WTC11 (cell line): Measurements from ENCODE around the gene NSMCE1. TPM values are rescaled to one million over a fixed set of nuclear protein-coding genes. Genes with fewer than 3 reads are reported as not detected.

Experiments used
- ATAC-seq: fragments of 200-7000 bp; cut with Tn5 transposase; 2 replicates; pipeline ENCODE4 v1.10.0; 2021; ENCODE audit warnings: mild to moderate bottlenecking, moderate library complexity
- CTCF ChIA-PET: fragments of 300-600 bp; sonication (Branson Sonifier 250); formaldehyde crosslinking; loops from one replicate; lab custom pipeline; 2021; ENCODE audit warnings: antibody characterized with exemption; lab: Charles Lee
- POLR2A ChIA-PET: fragments of 350-600 bp; sonication (Branson Sonifier 250); formaldehyde crosslinking; loops from one replicate; lab custom pipeline; 2021; ENCODE audit warnings: antibody characterized with exemption; lab: Charles Lee
- DNase-seq: peaks from one replicate; pipeline ENCODE4 v3.0.0; 2021; ENCODE audit warnings: low spot score
- H3K27ac Mint-ChIP-seq: 2 replicates; pipeline ENCODE4 v1.8.0; 2021; ENCODE audit warnings: mixed read lengths
- H3K27me3 Mint-ChIP-seq: 2 replicates; pipeline ENCODE4 v1.8.0; 2021; ENCODE audit warnings: low read depth, mild to moderate bottlenecking, moderate library complexity, mixed read lengths
- H3K36me3 Mint-ChIP-seq: 2 replicates; pipeline ENCODE4 v1.8.0; 2021; ENCODE audit warnings: mixed read lengths
- H3K4me1 Mint-ChIP-seq: 2 replicates; pipeline ENCODE4 v1.8.0; 2022; ENCODE audit warnings: mixed read lengths
- H3K4me3 Mint-ChIP-seq: 2 replicates; pipeline ENCODE4 v1.8.0; 2021; ENCODE audit warnings: mild to moderate bottlenecking, moderate library complexity, mixed read lengths
- H3K9me3 Mint-ChIP-seq: 2 replicates; pipeline ENCODE4 v1.8.0; 2021; ENCODE audit warnings: mixed read lengths
- ARID4B ChIP-seq: sonication (generic); formaldehyde crosslinking; IDR thresholded peaks from 2 replicates; pipeline ENCODE4 v1.8.0; 2023; ENCODE audit warnings: missing genetic modification reagents, mild to moderate bottlenecking, borderline replicate concordance
- CREM ChIP-seq: sonication (generic); formaldehyde crosslinking; IDR thresholded peaks from 2 replicates; pipeline ENCODE4 v1.8.1; 2022; ENCODE audit warnings: mild to moderate bottlenecking, missing genetic modification reagents, moderate library complexity
- E2F5 ChIP-seq: sonication (generic); formaldehyde crosslinking; IDR thresholded peaks from 2 replicates; pipeline ENCODE4 v1.8.1; 2022; ENCODE audit warnings: mild to moderate bottlenecking, moderate library complexity, missing genetic modification reagents
- ELF4 ChIP-seq: sonication (generic); formaldehyde crosslinking; IDR thresholded peaks from 2 replicates; pipeline ENCODE4 v1.8.1; 2022; ENCODE audit warnings: low read depth, mild to moderate bottlenecking, moderate library complexity, missing genetic modification reagents
- ESRRA ChIP-seq: sonication (generic); formaldehyde crosslinking; IDR thresholded peaks from 2 replicates; pipeline ENCODE4 v1.8.1; 2022; ENCODE audit warnings: mild to moderate bottlenecking, missing genetic modification reagents, borderline replicate concordance
- ETV6 ChIP-seq: sonication (generic); formaldehyde crosslinking; IDR thresholded peaks from 2 replicates; pipeline ENCODE4 v1.8.1; 2022; ENCODE audit warnings: mild to moderate bottlenecking, missing genetic modification reagents
- IRF1 ChIP-seq: sonication (generic); formaldehyde crosslinking; IDR thresholded peaks from 2 replicates; pipeline ENCODE4 v1.8.0; 2023; ENCODE audit warnings: missing genetic modification reagents
- JUN ChIP-seq: sonication (generic); formaldehyde crosslinking; IDR thresholded peaks from 2 replicates; pipeline ENCODE4 v1.8.0; 2023; ENCODE audit warnings: mild to moderate bottlenecking, missing genetic modification reagents
- KAT7 ChIP-seq: sonication (generic); formaldehyde crosslinking; IDR thresholded peaks from 2 replicates; pipeline ENCODE4 v1.8.1; 2023; ENCODE audit warnings: missing genetic modification reagents, mild to moderate bottlenecking, borderline replicate concordance
- NFATC4 ChIP-seq: fragments of 250-450 bp; sonication (Bioruptor Pico); IDR thresholded peaks from 2 replicates; pipeline ENCODE4 v1.9.0; 2021; ENCODE audit warnings: mild to moderate bottlenecking
- NFE2L1 ChIP-seq: sonication (generic); formaldehyde crosslinking; IDR thresholded peaks from 2 replicates; pipeline ENCODE4 v1.8.1; 2023; ENCODE audit warnings: missing genetic modification reagents
- OVOL2 ChIP-seq: fragments of 250-450 bp; sonication (Bioruptor Pico); IDR thresholded peaks from 2 replicates; pipeline ENCODE4 v1.9.0; 2021; ENCODE audit warnings: mild to moderate bottlenecking, borderline replicate concordance
- PRDM15 ChIP-seq: sonication (generic); formaldehyde crosslinking; IDR thresholded peaks from 2 replicates; pipeline ENCODE4 v1.8.0; 2022; ENCODE audit warnings: missing genetic modification reagents
- PRRX2 ChIP-seq: fragments of 250-450 bp; sonication (Bioruptor Pico); IDR thresholded peaks from 2 replicates; pipeline ENCODE4 v1.8.0; 2021; ENCODE audit warnings: mild to moderate bottlenecking
- RELA ChIP-seq: sonication (generic); formaldehyde crosslinking; IDR thresholded peaks from 2 replicates; pipeline ENCODE4 v1.8.1; 2022; ENCODE audit warnings: missing genetic modification reagents, mild to moderate bottlenecking, borderline replicate concordance
- TEAD1 ChIP-seq: sonication (generic); formaldehyde crosslinking; IDR thresholded peaks from 2 replicates; pipeline ENCODE4 v1.8.0; 2022; ENCODE audit warnings: mild to moderate bottlenecking, missing genetic modification reagents
- ZNF219 ChIP-seq: sonication (generic); formaldehyde crosslinking; IDR thresholded peaks from 2 replicates; pipeline ENCODE4 v1.8.0; 2023; ENCODE audit warnings: missing genetic modification reagents, mild to moderate bottlenecking, borderline replicate concordance
- total RNA-seq: library from RNA; stranded (reverse); gene quantifications from 3 replicates; pipeline ENCODE4 v1.2.3, GENCODE V29; 2021
- TF ChIP-seq, protein P1 (sequence below): sonication (generic); formaldehyde crosslinking; IDR thresholded peaks from 2 replicates; pipeline ENCODE4 v1.8.1; 2023; ENCODE audit warnings: mild to moderate bottlenecking, missing genetic modification reagents, borderline replicate concordance
- TF ChIP-seq, protein P2 (sequence below): fragments of 200-600 bp; IDR thresholded peaks from 2 replicates; pipeline ENCODE4 v1.8.0; 2022; ENCODE audit warnings: antibody characterized with exemption
- TF ChIP-seq, protein P3 (sequence below): sonication (generic); formaldehyde crosslinking; IDR thresholded peaks from 2 replicates; pipeline ENCODE4 v1.8.1; 2023; ENCODE audit warnings: mild to moderate bottlenecking, moderate library complexity, missing genetic modification reagents

Gene NSMCE1
- total RNA-seq, 1 experiment from 2014 or later: 29.4 TPM

DNA sequence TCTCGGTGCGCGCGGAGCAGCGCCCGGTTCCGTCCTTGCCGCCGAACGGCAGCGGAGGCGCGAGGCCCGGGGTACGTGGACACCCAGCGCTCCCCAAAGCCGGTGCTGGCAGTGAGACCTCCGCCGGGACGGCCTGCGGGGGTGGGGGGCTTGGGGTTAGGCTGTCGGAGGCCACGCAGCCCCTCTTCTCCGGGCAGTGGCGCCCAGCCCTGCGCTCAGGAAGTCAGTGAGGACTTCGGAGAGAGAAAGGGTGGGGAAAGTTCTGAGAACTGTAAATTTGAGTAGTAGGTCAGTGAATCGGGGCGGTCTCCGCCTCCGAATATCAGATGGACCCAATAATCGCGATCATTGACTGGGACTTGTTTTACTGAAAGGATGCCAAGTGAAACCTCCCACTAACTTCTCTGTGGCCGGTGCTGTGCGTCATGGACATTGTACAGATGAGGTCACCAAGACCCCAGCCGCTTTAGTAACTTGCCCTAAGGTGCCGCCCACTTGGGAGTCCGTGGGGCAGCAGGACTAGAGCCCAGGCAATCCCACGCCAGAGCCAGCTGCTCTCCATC, 45.7 kb upstream of the NSMCE1 start:
- CTCF ChIA-PET: no interaction called here
- Mint-ChIP-seq H3K36me3 (no peaks in the 10 kb centered on the region), H3K27me3 (peaks cover 3% of the 10 kb centered on the region; the same call in 1 of the 2 replicates), H3K4me3 (peak overlapping the region; percentile 81), H3K27ac (no peak overlapping the region), H3K4me1 (peaks cover 35% of the 10 kb centered on the region), H3K9me3 (no peaks in the 10 kb centered on the region)
- POLR2A ChIA-PET: no interaction called here
- DNase-seq (peak; percentile 34), ATAC-seq (peak; percentile 17)
- no peak; the same call in 1 of the 2 replicates for TF ChIP-seq CREM (CRISPR knock-in tag)
- no peak for TF ChIP-seq ZNF219
- TF ChIP-seq NFE2L1: no peak
- TF ChIP-seq JUN (CRISPR knock-in tag): no peak
- TF ChIP-seq OVOL2 (CRISPR knock-in tag): no peak
- TF ChIP-seq ELF4 (CRISPR knock-in tag): no peak
- no peak for TF ChIP-seq NFATC4
- TF ChIP-seq, protein P1, sequence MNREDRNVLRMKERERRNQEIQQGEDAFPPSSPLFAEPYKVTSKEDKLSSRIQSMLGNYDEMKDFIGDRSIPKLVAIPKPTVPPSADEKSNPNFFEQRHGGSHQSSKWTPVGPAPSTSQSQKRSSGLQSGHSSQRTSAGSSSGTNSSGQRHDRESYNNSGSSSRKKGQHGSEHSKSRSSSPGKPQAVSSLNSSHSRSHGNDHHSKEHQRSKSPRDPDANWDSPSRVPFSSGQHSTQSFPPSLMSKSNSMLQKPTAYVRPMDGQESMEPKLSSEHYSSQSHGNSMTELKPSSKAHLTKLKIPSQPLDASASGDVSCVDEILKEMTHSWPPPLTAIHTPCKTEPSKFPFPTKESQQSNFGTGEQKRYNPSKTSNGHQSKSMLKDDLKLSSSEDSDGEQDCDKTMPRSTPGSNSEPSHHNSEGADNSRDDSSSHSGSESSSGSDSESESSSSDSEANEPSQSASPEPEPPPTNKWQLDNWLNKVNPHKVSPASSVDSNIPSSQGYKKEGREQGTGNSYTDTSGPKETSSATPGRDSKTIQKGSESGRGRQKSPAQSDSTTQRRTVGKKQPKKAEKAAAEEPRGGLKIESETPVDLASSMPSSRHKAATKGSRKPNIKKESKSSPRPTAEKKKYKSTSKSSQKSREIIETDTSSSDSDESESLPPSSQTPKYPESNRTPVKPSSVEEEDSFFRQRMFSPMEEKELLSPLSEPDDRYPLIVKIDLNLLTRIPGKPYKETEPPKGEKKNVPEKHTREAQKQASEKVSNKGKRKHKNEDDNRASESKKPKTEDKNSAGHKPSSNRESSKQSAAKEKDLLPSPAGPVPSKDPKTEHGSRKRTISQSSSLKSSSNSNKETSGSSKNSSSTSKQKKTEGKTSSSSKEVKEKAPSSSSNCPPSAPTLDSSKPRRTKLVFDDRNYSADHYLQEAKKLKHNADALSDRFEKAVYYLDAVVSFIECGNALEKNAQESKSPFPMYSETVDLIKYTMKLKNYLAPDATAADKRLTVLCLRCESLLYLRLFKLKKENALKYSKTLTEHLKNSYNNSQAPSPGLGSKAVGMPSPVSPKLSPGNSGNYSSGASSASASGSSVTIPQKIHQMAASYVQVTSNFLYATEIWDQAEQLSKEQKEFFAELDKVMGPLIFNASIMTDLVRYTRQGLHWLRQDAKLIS (CRISPR knock-in tag): no peak
- TF ChIP-seq RELA: no peak
- TF ChIP-seq, protein P2, sequence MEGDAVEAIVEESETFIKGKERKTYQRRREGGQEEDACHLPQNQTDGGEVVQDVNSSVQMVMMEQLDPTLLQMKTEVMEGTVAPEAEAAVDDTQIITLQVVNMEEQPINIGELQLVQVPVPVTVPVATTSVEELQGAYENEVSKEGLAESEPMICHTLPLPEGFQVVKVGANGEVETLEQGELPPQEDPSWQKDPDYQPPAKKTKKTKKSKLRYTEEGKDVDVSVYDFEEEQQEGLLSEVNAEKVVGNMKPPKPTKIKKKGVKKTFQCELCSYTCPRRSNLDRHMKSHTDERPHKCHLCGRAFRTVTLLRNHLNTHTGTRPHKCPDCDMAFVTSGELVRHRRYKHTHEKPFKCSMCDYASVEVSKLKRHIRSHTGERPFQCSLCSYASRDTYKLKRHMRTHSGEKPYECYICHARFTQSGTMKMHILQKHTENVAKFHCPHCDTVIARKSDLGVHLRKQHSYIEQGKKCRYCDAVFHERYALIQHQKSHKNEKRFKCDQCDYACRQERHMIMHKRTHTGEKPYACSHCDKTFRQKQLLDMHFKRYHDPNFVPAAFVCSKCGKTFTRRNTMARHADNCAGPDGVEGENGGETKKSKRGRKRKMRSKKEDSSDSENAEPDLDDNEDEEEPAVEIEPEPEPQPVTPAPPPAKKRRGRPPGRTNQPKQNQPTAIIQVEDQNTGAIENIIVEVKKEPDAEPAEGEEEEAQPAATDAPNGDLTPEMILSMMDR: no peak
- no peak for TF ChIP-seq ETV6 (CRISPR knock-in tag)
- no peak for TF ChIP-seq E2F5
- TF ChIP-seq PRRX2 (CRISPR knock-in tag): no peak
- no peak for TF ChIP-seq PRDM15 (CRISPR knock-in tag)
- TF ChIP-seq, protein P3, sequence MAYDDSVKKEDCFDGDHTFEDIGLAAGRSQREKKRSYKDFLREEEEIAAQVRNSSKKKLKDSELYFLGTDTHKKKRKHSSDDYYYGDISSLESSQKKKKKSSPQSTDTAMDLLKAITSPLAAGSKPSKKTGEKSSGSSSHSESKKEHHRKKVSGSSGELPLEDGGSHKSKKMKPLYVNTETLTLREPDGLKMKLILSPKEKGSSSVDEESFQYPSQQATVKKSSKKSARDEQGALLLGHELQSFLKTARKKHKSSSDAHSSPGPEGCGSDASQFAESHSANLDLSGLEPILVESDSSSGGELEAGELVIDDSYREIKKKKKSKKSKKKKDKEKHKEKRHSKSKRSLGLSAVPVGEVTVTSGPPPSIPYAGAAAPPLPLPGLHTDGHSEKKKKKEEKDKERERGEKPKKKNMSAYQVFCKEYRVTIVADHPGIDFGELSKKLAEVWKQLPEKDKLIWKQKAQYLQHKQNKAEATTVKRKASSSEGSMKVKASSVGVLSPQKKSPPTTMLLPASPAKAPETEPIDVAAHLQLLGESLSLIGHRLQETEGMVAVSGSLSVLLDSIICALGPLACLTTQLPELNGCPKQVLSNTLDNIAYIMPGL (CRISPR knock-in tag): 0 out of 2 replicates have a peak, but pooled peaks have one; percentile 32
- no peak for TF ChIP-seq TEAD1 (CRISPR knock-in tag)
- no peak; the same call in 1 of the 2 replicates for TF ChIP-seq ESRRA (CRISPR knock-in tag)
- TF ChIP-seq ARID4B (CRISPR knock-in tag): peak; percentile 27; the same call in 1 of the 2 replicates
- TF ChIP-seq KAT7 (CRISPR knock-in tag): 0 out of 2 replicates have a peak, but pooled peaks have one; percentile 23
- no peak for TF ChIP-seq IRF1 (CRISPR knock-in tag)
